ENCODE results near the gene IQSEC1. TPM values are rescaled to one million over a fixed set of nuclear protein-coding genes. Genes with fewer than 3 reads are reported as not detected.

The IQSEC1 gene
- polyA plus RNA-seq, 3 donors, result 25.1 to 30.4 (median 28.2) TPM

- DNase-seq (ENCODE audit: low read depth in 3 of 3, low spot score in 2 of 3), result no peak
These were observed 54.5 kb downstream of the IQSEC1 start for GRCh38 chr3:13018561-13019242.

GRCh38 chr3:13018043-13018451 lies 55.2 kb downstream of the IQSEC1 start:
- DNase-seq (ENCODE audit: low read depth in 3 of 3, low spot score in 2 of 3), result no peak

GRCh38 chr3:13017361-13018042 lies 55.7 kb downstream of the IQSEC1 start:
- DNase-seq (ENCODE audit: low read depth in 3 of 3, low spot score in 2 of 3), result no peak

- DNase-seq (ENCODE audit: low read depth in 3 of 3, low spot score in 2 of 3), result no peak
These were observed 56.4 kb downstream of the IQSEC1 start for GRCh38 chr3:13016721-13017255.

DNA sequence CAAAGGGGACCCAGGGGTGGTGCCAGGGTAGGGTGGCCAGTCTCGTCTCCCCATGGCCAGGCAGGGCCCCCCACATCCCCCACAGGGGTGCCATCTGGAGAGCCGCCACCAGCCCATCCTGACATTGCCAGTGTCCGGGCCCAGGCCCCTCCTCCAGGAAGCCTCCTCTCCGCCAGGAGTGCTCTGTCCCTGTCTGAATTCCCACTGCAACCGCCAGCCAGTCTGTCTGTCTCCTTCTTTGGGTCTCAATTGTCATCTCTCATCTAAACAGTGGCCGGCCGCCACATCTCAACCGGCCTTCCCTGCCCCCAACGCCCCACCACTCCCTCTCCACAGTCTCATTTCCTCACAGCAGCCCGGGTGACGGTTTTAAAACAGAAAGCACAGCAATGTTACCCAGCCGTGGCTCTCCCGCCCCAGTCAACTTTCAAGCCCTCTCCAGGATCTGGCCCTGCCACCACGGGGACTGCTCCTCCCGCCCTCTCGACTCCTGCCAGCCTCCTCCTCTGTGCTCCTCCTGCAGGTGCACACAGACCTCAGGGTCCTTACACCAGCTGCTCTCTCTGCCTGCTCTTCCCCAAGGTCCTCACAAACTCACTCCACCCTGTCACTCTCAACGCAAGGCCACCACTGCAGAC lies 57.0 kb downstream of the IQSEC1 start:
- DNase-seq (ENCODE audit: low read depth in 3 of 3, low spot score in 2 of 3), result no peak

DNA sequence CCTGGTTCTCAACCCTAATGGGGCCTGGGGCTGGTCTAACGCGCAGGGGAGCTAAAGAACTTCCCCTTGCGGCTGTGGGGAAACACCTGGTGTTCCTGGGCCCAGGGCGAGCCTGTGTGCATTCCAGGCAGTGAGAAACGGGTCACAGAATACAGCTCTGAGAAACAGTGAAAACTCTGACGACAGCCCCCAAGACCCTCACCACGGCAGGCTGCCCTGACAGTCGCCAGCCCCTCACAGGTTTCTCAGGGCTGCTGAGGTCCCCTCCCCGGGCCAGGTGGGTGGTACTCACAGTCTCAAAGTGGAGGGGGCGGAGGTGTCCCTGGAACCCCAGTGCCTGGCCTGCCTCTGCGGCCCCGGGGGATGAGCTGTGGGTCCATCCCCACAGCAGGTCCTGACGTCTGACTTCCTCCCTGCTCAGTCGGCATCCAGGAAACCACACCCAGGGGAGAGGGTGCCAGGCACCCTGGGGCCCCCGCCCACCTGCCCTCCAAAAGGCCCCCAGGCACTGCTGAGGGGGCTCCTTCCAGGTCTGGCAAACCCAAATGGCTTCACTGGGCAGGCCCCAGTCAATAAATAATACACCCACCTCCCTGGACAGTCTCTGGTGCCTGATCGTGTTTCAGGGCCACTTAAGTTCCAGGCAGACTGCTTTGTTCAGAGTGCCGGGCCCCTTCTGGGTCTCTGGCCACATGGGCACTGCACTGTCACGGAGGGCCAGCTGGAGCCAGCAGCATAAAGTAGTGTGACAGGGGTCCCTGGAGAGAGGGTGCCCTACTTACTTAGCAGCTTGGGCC lies 57.7 kb downstream of the IQSEC1 start:
- no peak for DNase-seq (ENCODE audit: low read depth in 3 of 3, low spot score in 2 of 3)

GRCh38 chr3:13014755-13015285 lies 58.4 kb downstream of the IQSEC1 start:
- DNase-seq (ENCODE audit: low read depth in 3 of 3, low spot score in 2 of 3), result no peak

- no peak for DNase-seq (ENCODE audit: low read depth in 3 of 3, low spot score in 2 of 3)
These were observed 59.1 kb downstream of the IQSEC1 start for GRCh38 chr3:13013994-13014754.

- no peak for DNase-seq (ENCODE audit: low read depth in 3 of 3, low spot score in 2 of 3)
These were observed 59.7 kb downstream of the IQSEC1 start for GRCh38 chr3:13013566-13013965.

DNA sequence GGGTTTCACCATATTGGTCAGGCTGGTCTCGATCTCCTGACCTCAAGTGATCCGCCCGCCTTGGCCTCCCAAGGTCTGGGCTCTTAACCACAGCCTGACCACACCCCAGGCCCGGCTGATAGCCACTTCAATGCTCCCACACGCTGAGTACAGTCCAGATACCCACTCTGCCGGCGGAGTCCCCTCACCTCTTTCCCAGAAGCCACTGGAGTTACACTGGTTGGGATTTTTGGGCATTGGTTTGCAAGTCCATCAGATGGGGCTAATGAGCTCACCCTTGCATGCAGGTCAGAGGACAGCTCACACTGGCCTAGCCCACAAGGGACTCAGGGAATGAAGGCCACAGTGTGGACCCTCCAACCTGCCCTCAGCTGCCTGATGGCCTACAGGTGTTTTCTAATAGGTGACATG lies 60.1 kb downstream of the IQSEC1 start:
- no peak for DNase-seq (ENCODE audit: low read depth in 3 of 3, low spot score in 2 of 3)

DNA sequence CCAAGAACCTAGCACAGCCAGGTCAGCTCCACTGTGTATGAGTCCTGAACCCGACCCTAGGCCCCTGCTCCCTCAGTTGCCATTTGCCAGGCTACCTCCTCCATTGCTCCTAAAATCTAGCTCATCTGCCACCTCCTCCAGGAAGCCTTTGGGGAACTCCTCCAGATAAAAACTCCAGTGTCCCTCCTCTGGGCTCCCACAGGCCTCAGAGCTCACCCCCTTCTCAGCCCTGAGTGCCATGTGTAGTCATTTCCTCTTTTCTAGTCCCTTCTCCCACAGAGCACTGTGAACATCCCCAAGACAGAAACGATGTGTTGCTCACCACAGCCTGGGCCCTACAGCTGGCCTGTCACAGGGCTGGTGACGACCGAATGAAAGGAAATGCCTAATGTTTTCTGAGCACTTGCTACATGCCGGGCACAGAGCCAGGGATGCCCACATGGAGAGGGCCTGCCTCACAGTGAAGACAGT lies 61.0 kb downstream of the IQSEC1 start:
- no peak for DNase-seq (ENCODE audit: low read depth in 3 of 3, low spot score in 2 of 3)

DNA sequence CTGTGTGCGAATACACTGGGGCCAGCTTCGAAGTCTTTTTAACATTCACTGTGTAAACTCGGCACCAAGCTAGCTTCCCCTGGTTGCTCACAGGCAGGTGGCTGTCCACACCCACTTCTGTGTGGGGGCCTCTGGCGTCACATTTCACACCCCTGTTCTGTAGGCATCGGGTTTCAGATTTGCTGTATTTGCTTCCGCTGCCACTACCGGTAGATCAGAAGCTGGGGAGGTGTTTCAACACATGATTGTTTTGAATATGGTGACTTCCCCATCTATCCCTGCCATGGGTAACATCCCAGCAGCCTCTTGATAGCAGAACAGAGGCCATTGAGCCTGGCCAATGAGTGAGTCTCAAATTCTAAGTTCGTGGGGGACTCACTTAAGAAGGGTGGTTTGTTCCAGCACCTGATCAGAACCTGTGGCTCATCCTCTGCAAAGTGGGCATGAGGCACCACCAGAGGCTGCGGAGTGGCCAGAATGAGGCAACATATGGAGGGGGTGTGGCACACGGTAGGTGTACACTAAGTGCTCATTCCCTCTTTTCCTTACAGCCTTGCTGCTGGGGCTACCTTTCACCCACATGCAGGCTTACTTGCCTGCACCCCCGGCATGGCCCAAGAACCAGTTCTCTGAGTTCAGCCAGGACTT lies 61.5 kb downstream of the IQSEC1 start:
- no peak for DNase-seq (ENCODE audit: low read depth in 3 of 3, low spot score in 2 of 3)

DNA sequence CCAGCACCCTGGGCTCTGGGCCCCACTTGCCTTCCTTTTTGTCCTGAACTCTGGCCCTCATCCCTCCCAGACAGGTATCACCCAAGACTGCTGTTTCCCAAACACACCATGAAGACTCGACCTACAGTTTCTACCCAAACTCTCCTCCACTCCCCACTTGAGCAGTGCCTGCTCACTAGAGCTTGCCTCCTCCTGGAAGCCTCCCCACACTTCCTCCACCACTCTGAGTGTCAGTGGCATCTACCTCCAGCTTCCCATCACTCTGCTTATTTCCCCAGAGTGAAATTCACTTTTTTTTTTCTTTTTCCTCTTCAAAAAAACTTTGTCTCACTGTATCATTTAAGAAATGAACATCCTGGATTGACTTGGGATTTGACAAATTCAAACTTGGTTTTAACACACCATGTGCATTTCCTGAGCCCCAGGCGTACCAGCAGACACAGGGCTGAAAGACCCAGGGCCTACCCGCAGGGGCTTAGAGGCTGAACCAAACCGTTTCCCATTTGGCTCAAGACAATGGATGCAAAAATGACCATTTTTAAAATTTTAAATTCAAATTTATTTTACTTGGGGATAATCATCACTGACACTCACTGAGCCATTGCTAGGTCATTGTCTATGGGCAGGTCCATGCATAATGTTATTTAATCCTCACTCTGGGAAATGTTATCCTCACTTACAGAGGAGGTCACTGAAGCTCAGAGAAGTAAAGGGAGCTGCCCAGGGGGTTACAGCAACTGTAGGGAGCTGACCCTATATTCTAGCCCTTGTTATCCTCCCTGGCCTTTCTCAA lies 62.3 kb downstream of the IQSEC1 start:
- no peak for DNase-seq (ENCODE audit: low read depth in 3 of 3, low spot score in 2 of 3)

DNA sequence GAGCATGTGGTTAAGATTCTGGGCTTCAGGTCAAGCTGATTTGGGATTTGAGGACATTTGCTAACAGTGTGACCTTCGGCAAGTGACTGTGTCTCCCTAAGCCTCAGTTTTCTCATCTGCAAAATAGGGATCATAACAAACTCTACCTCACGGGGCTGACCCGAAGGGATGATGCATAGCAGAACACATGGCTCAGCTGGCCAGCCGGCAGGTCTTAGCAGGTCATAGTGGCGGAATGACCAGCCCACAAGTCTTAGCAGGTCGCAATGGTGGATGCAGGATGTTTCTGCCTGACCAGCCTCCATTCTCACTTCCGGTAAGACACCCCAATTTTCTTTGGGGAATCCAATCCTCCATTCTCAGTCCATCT lies 63.3 kb downstream of the IQSEC1 start:
- DNase-seq (ENCODE audit: low read depth in 3 of 3, low spot score in 2 of 3), result no peak

DNA sequence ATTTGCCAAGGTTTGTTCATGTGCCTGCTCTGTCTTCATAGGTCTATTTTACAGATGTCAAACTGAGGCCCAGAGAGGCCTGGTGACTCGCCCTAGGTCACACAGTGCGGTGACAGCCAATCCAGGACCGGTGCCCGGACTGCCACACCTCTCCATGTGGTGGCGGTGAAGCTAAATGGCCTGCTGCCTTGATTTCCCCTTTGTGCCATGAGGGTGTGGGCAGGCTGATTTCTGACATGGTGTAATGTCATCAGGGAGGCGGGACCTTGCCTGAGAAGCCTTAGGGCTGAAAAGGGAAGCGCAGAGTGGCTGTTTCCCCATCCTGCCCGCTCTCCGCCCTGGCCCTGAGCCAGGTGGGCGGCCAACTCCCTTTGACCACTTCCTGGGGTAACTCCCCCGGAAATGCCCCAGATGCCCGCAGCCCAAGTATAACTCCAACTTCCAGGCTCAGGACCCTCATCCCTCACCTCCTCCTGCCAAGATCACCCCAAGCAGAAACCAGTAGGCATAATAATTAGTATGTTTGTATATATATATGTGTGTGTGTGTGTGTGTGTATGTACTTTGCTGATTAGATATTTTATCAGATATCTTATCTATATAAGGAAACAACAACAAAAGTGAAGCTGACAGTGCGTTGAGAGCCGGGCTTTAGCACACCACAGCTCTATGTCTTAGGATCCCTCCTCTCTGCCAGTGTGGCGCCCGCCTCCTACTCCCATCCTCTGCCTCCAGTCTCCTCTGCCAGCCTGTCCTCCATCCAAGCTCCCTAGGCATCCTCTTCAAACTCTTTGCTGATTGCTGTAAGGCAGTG lies 63.9 kb downstream of the IQSEC1 start:
- DNase-seq (ENCODE audit: low read depth in 3 of 3, low spot score in 2 of 3), result no peak

DNA sequence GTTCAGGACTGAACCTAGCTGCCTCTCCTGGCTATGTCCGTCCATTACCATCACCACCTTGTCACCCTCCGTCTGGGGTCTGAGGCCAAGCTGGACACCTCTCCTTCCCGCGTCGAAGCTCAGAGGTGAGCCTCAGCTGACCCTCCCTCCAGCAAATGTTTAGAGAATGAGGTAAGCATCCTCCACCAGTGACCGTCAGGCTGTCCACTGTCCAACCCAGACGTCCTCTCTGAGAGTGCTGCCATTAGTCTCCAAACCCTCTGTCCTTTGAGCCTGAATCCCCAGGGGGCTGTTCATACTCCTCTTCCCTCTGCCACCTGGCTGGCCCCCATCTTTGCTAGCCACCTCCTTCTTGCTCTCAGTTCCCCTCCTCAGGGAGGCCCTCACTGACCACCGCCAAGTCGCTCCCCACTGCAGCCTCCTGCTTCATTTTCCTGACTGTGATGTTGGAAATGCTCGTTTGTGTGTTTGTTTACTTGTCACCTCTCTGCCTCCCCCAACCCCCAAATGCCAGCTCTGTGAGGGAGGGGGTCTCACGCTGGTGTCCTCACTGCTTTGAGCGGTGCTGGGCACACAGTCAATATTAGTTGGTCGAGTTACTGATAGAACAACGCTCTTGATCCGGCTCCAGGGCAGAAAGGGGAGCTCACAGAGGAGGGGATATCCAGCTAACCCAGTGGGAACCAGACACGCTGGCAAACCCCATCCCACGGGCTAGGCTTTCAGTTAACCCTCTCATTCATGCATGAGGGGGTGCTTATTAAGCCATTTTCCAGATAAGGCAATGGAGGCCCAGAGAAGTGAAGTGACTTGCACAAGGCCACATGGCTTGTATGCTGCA lies 64.9 kb downstream of the IQSEC1 start:
- no peak for DNase-seq (ENCODE audit: low read depth in 3 of 3, low spot score in 2 of 3)

Data from right renal cortex interstitium (tissue), 3 donors.